Superior temporal gyrus (tissue), 1 donor: ENCODE measurements around the gene FDCSP.
"Not testable (repeated sequence)": the region's sequence is repeated elsewhere in the genome, so short reads cannot be mapped to it uniquely, and the experiment has no call there.

Experiments used
- DNase-seq: peaks from one replicate; pipeline ENCODE4 v3.0.0-alpha.2; 2016; ENCODE audit errors: extremely low spot score

FDCSP gene

GRCh38 chr4:70239131-70239883 lies 13.4 kb downstream of the FDCSP start:
- DNase-seq: no peak

GRCh38 chr4:70239884-70240591 lies 14.1 kb downstream of the FDCSP start:
- DNase-seq: no peak

GRCh38 chr4:70242297-70242696 lies 16.4 kb downstream of the FDCSP start, which contains the start of gene CSN3:
Gene CSN3 (plus strand): TSS chr4:70242597. CDS start chr4:70244820, 2,223 bp downstream.
- not testable (repeated sequence) for DNase-seq

- no peak for DNase-seq
Observed at GRCh38 chr4:70243091-70243490, 17.2 kb downstream of the FDCSP start.

GRCh38 chr4:70251250-70251944 lies 25.5 kb downstream of the FDCSP start:
- no peak for DNase-seq

GRCh38 chr4:70251945-70252277 lies 26.0 kb downstream of the FDCSP start:
- DNase-seq: no peak

GRCh38 chr4:70269674-70270073 lies 43.8 kb downstream of the FDCSP start:
- no peak for DNase-seq

GRCh38 chr4:70277121-70277520 lies 51.2 kb downstream of the FDCSP start:
- peak; percentile 58 for DNase-seq

- DNase-seq: no peak
Observed at GRCh38 chr4:70280567-70280966, 54.6 kb downstream of the FDCSP start.
